Pancreas (tissue), 10 donors: ENCODE results near the gene RIOK1. TPM values are rescaled to one million over a fixed set of nuclear protein-coding genes. Genes with fewer than 3 reads are reported as not detected.
A peak's percentile ranks its signal among the peaks of the same experiment; 100 is the strongest.

Source experiments
- ATAC-seq, 4 donors: fragments of 200-7000 bp; cut with Tn5 transposase; one replicate each; pipeline versions ENCODE4 v1.8.0 to v1.9.1; 2020; ENCODE audit warnings: mild to moderate bottlenecking in 4 of 4, moderate library complexity in 4 of 4
- DNase-seq, 6 donors: peaks; one replicate each; pipeline ENCODE4 v3.0.0-alpha.2; 2020
- FAIRE-seq: peaks from 2 replicates; lab custom pipeline; 2012; peaks lifted over from hg19 to GRCh38; lab: Jason Lieb, UNC
- H3K27ac ChIP-seq, 4 donors: fragments of 200-600 bp; sonication (generic); 1 replicate in 3 of 4; 2 replicates in 1 of 4; pipeline versions ENCODE4 v1.5.0 to v1.8.0; 2020
- H3K27me3 ChIP-seq, 4 donors: fragments of 200-600 bp; one replicate each; pipeline ENCODE4 v1.8.0; 2021
- H3K36me3 ChIP-seq, 3 donors: fragments of 200-600 bp; sonication (generic) in 1 of 3; one replicate each; pipeline versions ENCODE4 v1.5.0 to v1.8.0; 2020 to 2021
- H3K4me1 ChIP-seq, 3 donors: fragments of 200-600 bp; one replicate each; pipeline ENCODE4 v1.8.0; 2021
- H3K4me3 ChIP-seq, 4 donors: fragments of 200-600 bp; sonication (generic) in 2 of 4; one replicate each; pipeline versions ENCODE4 v1.5.0 to v1.8.0; 2020 to 2021
- H3K9me3 ChIP-seq, 4 donors: fragments of 200-600 bp; one replicate each; pipeline ENCODE4 v1.8.0; 2021
- CTCF ChIP-seq, 4 donors: fragments of 200-600 bp; sonication (generic) in 3 of 4; IDR thresholded peaks; one replicate each; pipeline versions ENCODE4 v1.5.0 to v1.8.0; 2021; ENCODE audit warnings: antibody characterized with exemption in 4 of 4
- whole genome bisulfite sequencing, 2 donors: extraction: QIAGEN DNeasy Blood & Tissue Kit; methylation state at CpG; one replicate each; pipeline ENCODE4 v1.1.7; 2013; 5-methylcytosine and 5-hydroxymethylcytosine counted together
- intact Hi-C, 3 donors: fragments of 100-400 bp; cut with DNase I; formaldehyde crosslinking; loops; one replicate each; pipeline versions ENCODE4 v1.11.1 to v1.14.2; 2022
- polyA plus RNA-seq, 2 donors: library from polyadenylated mRNA; stranded (reverse); fragments of 200-250 nt; gene quantifications; one replicate each; pipeline ENCODE4 v1.2.3, GENCODE V29; 2013
- total RNA-seq, 6 donors: library from RNA; stranded (reverse); fragmentation: NEBNext Ultra II Directional in 4 of 6; extraction: Animal tissue kit (Norgen Biotek cat#: 25700) in 4 of 6; gene quantifications; one replicate each; pipeline versions ENCODE4 v1.2.1 to v1.2.4, GENCODE V29; 2021 to 2023
- donor health status: healthy with polysubstance abuse.
- donor health status: DM: no; HTN: no; CAD: no; lungs with moderate emphysema.
- donor health status: DM: no; HTN: no; CAD: no.
- donor health status: control.
- donor health status: control.
- donor health status: Bipolar disorder and iron deficiency.
- donor health status: DM: yes; HTN: yes; CAD: no.
- donor health status: DM: no; HTN: no; CAD: no.
- donor health status: DM: no; HTN: no; CAD: no.
- donor health status: DM: yes; HTN: yes; CAD: no.

RIOK1 gene
- total and polyA plus RNA-seq, 8 donors: 6.6 to 11.0 (median 9.5) TPM

DNA sequence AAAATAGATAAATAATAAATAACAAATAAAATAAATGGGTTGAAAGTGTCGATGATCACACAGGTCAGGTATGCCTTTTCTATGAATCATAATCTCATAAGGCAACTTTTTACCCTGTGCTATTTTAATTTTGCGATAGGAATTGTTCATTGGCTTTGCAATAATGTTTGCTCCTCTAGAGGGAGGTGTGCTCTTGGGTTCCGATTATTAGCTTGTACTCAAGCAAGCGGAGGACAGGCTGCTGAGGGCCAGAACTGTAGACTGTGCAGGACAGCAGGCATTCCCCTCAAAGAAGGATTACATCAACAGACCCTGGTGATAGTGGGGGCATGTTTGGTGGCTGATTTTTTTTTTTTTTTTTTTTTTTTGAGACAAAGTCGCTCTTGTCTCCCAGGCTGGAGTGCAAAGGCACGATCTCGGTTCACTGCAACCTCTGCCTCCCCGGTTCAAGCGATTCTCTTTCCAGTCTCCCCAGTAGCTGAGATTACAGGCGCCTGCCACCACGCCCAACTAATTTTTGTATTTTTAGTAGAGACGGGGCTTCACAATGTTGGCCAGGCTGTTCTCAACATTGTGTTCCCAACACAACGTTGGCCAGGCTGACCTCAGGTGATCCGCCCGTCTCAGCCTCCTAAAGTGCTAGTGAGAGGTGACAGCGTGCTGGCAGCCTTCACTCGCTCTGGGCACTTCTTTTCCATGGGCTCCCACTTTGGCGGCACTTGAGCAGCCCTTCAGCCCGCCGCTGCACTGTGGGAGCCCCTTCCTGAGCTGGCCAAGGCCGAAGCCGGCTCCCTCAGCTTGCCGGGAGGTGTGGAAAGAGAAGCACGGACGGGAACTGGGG, 35.6 kb downstream of the RIOK1 start:
- Histone ChIP-seq H3K36me3 (no peaks in the 10 kb centered on the region), H3K4me3 (no peak overlapping the region), H3K4me1 (no peaks in the 10 kb centered on the region), H3K27me3 (no peaks in the 10 kb centered on the region), H3K9me3 (no peaks in the 10 kb centered on the region), H3K27ac (no peak overlapping the region)
- FAIRE-seq (no peak), DNase-seq (peak in 3 of 6 donors; percentile 33 to 49 (median 38)), ATAC-seq (peak; percentile 91 to 99 (median 98))
- intact Hi-C loops: no loop called here
- peak in 3 of 4 donors; percentile 40 to 52 (median 42) for TF ChIP-seq CTCF (IDR thresholded peaks at IDR 0.05)
- WGBS, 2 donors: 70 to 76% methylated on average over 25 of the region's 25 CpGs

DNA sequence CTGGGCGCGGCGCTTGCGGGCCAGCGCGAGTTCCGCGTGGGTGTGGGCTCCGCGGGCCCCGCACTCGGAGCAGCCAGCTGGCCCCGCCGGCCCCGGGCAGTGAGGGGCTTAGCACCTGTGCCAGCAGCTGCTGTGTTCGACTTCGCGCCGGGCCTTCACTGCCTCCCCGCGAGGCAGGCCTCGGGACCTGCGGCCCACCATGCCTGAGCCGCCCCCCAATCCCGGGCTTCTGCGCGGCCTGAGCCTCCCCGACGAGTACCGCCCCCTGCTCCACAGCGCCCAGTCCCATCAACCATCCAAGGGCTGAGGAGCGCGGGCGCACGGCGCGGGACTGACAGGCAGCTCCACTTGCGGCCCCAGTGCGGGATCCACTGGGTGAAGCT, 36.2 kb downstream of the RIOK1 start:
- TF ChIP-seq CTCF (IDR thresholded peaks at IDR 0.05): no peak
- H3K27ac ChIP-seq: no peak overlapping the region
- ATAC-seq (no peak), DNase-seq (peak in 1 of 6 donors; percentile 67), FAIRE-seq (no peak)
- H3K9me3 ChIP-seq: no peaks in the 10 kb centered on the region
- H3K4me3 ChIP-seq: no peak overlapping the region
- no peaks in the 10 kb centered on the region for H3K4me1 ChIP-seq
- WGBS, 2 donors: 96 to 97% methylated on average over 39 of the region's 39 CpGs
- H3K36me3 ChIP-seq: no peaks in the 10 kb centered on the region
- intact Hi-C loops: no loop called here
- H3K27me3 ChIP-seq: no peaks in the 10 kb centered on the region

- no peaks in the 10 kb centered on the region for H3K9me3 ChIP-seq
- H3K4me1 ChIP-seq: no peaks in the 10 kb centered on the region
- no peaks in the 10 kb centered on the region for H3K27me3 ChIP-seq
- no peaks in the 10 kb centered on the region for H3K36me3 ChIP-seq
- 78 to 81% methylated on average over 16 of the region's 16 CpGs for WGBS, 2 donors
- no peak overlapping the region for H3K4me3 ChIP-seq
- TF ChIP-seq CTCF (IDR thresholded peaks at IDR 0.05): no peak
- ATAC-seq (no peak), DNase-seq (no peak), FAIRE-seq (no peak)
- no peak overlapping the region for H3K27ac ChIP-seq
- intact Hi-C loops: no loop called here
Observed at GRCh38 chr6:7426447-7427169, 37.0 kb downstream of the RIOK1 start.

DNA sequence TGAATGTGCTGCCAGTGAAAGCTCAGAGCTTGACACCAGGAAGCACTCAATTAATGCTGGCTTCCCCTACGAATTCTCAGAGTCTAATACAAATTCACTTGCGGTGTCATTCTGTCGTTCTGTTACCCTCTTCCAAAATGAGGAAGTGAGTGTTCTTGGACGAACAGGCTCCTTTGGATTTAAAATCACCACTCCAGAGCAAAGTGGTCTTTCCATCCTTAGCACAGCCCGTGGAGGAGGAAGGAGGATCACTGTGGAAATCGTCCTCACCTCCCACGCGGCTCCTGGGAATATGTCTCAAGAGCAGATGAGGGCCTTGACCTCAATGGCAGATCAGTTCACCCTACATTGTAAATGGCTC, 41.7 kb downstream of the RIOK1 start:
- Histone ChIP-seq H3K9me3 (no peaks in the 10 kb centered on the region), H3K36me3 (no peaks in the 10 kb centered on the region), H3K27ac (no peak overlapping the region), H3K4me3 (no peak overlapping the region), H3K27me3 (no peaks in the 10 kb centered on the region), H3K4me1 (no peaks in the 10 kb centered on the region)
- 80 to 88% methylated on average over 8 of the region's 8 CpGs for WGBS, 2 donors
- ATAC-seq (peak in 1 of 4 donors; percentile 16), FAIRE-seq (no peak), DNase-seq (no peak)
- intact Hi-C loops: loop anchor here in 1 of 3 donors (10.0 kb wide), 1 partner anchor 174 kb away; no protein-coding TSS in a partner anchor
- TF ChIP-seq CTCF (IDR thresholded peaks at IDR 0.05): no peak
